Activated CD8-positive, alpha-beta memory T cell treated with anti-CD3 and anti-CD28 coated beads, Interleukin-2, amount 50 U/mL, for 4 hours (primary cell): ENCODE results near the gene FAM184A.

Source experiments
- DNase-seq: peaks from one replicate; pipeline ENCODE4 v3.0.0-alpha.2; 2020

Gene FAM184A

DNA sequence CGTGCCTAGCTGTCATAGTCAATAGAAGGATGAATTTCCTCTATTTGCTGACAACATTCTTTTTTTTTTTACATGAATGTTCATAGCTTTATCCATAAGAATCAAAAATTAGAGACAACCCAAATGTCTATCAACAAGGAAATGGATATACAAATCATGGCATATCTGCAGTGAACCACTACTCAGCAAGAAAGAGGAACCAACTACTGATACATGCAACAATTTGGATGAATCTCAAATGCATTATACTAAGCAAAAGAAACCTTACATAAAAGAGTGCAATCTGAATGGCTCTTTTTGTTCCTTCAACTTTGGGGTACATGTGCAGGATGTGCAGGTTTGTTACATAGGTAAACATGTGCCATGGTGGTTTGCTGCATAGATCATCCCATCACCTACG lies 125.8 kb downstream of the FAM184A start:
- DNase-seq: no peak

DNA sequence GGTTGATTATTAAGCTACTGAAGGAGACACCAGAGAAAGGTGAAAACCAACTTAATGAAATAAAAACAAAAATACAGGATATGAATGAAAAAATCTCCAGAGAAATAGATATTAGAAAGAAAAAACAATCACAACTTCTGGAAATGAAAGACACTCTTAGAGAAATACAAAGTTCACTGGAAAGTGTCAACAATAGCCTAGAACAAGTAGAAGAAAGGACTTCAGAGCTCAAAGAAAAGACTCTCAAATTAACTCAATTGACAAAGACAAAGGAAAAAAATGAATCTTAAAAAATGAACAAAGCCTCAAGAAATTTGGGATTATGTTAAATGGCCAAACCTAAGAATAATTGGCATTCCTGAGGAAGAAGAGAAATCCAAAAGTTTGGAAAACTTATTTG lies 133.2 kb downstream of the FAM184A start:
- no peak for DNase-seq

DNA sequence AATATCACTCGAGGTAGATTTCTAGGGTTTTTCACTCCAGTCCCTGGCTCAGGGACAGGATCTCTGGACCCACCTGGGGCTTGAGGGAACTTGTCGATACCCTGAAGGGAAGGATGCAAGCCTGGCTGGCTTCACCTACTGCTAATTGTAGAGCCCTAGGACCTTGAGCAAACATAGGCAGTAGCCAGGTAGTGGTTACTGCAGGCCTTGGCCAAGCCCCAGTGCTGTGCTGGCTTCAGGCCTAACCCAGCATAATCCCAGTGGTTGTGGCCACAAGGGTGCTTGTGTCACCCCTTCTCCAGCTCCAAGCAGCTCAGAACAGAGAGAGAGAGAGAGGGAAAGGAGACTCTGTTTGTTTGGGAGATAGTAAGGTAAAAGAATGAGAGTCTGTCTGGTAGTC lies 137.7 kb downstream of the FAM184A start:
- no peak for DNase-seq

DNA sequence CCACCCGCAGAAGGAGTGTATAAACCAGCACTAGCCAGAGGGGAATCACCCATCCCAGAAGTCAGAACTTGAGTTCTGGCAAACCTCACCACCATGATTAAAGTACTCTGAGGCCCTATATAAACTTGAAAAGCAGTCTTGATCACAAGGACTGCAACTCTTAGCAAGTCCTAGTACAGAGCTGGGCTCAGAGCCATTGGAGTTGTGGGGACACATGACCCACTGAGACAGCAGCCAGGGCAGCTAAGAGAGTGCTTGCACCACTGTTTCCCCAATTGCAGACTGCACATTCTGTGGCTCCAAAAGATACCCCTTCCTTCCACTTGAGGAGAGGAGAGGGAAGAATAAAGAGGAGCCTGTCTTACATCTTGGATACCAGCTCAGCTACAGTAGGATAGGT lies 138.8 kb downstream of the FAM184A start:
- DNase-seq: no peak

DNA sequence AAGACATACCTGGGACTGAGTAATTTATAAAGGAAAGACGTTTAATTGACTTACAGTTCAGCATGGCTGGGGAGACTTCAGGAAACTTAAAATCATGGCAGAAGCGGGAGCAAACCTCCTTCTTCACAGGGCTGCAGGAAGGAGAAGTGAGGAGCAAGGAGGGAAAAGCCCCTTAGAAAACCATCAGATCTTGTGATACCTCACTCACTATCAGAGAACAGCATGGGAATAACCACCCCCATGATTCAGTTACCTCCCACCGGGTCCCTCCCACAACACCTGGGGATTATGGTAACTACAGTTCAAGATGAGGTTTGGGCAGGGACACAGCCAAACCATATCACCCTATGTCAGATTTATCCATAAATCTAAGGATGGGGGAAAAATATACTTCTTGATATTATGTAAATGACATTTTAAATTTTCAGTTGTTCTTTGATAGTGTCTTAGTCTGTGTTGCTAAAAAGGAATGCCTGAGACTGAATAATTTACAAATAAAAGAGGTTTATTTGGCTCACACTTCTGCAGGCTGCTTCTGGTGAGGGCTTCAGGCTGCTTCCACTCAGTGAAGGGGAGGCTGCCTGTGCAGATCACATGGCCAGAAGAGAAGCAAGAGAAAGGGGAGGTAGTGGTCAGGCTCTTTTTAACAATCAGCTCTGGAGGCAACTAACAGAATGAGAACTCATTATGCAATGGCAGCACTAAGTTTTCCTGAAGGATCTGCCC lies 142.3 kb downstream of the FAM184A start:
- no peak for DNase-seq

DNA sequence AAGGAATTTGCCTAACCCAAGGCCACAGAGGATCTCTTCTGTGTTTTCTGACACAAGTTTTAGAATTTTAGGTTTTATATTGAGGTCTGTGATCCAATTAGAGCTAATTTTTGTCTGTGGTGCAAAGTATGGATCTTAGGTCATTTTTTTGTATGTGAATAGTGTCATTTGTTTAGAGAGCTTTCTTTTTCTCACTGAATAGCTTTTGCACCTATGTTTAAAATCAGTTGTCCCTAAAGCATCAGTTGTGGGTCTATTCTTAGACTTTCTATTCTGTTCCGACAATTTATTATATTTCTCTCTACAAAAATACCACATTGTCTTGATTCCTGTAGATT lies 143.2 kb downstream of the FAM184A start:
- DNase-seq: no peak

DNA sequence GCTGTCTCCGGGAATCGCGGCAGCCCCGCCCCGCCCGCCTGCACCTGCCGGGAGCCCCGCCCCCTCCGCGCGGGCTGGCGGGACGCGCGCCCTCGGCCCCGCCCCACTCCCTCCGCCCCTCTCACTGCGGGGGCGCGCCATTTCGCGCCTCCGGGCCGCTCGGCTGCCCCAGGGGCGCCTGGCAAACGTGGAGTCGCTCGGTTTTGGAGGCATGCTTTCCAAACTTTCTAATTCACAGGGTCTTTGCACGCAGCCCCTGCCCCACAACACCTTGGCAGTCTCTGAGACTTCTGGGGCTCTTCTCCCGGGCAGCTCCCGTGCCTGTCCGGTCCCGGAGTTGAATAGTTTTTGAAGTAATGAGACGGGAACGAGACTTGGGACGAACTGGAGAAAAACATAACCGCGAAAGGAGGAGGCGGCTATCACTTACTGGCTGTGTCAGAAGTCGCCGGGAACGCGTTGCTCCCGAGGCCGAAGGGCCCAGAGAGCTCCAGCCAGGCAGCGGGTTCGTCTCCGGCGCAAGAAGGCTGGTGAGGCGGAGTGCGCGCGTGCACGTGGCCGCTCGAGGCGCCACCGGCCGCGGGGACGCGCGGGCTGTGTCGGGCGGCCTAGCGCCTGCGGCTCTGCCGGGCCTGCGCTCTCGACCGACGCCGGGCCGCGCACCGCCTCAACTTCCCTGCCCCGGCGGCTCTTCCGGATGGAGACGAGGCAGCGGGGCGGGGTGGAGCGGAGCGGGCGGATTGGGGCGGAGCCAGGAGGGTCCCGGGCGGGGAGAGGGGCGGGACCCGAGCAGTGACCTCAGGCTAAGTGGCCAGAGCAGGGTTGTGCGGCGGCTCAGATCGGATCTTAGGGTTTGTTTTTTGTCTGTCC lies 143.8 kb downstream of the FAM184A start, which contains the start of gene MCM9:
Gene MCM9 (minus strand): TSS at position 699 of the 870 bp plus-strand sequence. CDS start 3,436 bp downstream, outside the sequence.
- DNase-seq: peak; percentile 88

DNA sequence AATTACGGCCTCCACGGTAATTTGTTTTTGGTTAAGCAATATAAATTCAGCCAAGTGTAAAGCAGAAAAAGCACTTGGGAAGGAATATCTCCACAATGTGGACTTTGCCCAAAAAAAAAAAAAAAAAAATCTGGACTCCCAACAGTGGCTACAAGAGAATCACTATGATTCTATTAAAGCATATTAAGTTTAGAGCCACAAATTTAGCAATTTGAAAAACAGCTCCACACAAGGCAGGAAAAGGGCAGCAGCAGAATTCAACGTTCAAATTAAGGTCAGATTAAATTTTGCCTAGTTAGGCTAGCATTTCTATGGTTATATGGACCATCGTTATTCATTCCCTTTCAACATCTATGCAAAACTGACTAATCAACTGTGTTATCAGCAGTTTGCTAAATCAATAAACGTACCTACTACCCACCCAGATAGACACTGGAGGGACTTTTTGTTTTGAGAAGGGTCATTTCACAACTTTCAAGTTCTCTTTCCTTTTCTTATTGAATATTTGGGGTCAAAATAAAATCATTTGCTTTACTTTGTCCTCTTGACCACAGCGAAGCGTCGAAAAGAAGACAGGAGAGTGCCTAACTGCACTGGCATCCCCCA lies 144.5 kb downstream of the FAM184A start:
- DNase-seq: no peak

DNA sequence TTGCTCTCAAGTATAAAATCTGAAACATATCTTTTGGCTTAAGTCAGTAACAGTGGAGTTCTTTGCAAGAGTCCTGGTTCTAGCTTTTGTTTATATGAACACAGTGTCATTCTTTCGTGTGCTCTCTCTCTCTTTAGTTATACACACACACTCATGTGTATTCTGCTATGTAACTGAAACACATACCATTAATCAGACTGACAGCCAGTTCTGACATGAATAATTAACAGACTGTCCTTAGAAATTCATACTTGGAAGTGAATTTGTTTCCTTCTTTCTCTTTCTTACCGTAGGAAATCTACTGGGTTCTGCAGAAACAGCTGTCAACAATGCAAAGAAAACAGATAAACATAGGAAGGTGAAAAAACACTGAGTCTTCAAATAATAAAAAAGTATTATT lies 146.0 kb downstream of the FAM184A start:
- no peak for DNase-seq

DNA sequence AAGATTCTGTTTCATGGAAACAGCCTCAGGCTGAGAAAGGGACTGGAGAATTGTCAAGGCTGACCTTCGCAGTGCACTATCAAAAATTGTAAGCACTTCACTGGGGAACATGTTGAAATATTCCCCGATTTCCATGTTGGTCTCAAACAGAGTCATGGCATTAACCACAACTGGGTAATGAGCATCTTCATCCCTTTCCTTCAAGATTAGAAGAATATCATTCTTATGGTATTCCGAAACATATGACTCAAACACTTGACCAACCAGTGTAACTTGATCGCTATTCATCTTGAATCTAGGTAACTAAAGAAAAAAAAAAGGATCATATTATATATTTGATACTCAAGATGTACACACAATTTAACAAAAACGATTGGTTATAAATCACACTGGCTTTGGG lies 147.0 kb downstream of the FAM184A start:
- DNase-seq: no peak

DNA sequence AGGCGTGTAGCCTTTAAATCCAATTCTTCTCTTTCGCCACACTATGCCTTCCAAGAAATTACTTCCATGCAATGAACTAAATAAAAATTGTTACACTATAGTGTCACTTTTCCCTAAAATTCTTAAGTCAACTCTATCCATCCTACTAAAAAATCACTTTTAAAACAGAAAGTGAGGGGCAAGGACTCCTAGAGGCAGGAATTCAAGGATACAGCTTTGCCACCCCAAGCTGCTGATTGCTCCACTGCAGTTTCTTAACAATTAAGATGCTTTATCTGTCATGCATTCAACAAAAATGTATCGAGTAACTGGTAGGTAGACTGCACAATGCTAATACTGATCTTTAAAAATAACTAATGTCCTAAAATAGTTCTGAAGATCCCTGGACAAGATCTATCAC lies 147.8 kb downstream of the FAM184A start:
- DNase-seq: no peak

DNA sequence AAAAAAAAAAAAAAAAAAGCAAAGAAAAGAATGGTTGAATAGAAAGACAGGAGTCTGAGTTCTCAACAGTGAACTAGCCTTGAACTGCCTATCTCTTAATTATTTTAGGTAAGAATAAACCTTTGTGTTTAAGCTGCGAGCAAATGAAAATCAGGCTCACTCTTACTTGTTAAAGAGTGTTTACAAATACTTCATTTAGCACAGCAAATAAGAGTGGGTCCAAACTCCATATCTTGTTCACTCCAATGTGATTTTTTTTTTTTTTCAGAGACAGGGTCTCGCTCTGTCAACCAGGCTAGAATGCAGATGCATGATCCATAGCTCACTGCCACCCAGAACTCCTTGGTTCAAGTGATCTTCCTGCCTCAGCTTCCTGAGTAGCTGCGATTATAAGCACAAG lies 155.4 kb downstream of the FAM184A start:
- no peak for DNase-seq

DNA sequence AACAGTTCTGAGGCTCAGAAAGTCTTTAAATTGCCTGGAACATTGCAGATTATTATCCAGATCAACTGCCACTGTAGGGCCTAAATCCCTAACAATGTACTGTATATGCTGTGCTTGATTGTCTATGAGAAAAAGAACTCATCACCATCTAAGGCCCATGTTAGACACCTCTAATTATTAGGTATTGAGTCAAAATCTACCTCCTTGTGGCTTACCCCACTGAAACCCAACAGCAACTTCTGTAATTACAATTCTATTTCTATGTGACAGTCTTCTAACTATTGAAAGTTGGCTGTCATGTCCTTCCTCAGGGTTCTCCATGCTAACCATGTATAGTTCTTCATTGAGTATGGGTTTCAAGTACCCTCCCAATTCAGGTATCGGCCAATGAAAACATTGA lies 157.4 kb downstream of the FAM184A start:
- no peak for DNase-seq

DNA sequence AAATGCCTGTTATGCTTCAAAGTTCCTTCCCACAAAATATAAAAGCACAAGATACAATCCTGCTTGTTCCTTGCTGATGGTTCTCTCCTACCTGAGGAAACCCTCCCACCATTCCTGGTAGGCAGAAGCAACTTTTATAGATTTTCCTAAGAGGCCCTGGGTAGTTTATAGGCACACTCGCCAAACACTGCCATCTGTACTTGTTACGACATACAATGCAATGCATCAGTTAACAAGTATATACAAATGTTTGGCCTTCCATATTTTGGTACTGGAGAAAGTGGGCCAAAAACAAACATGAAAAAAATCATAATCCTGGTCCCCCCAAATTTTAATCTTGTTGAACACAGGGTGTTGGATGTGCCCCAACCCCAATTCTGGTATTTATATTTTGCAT lies 160.1 kb downstream of the FAM184A start:
- DNase-seq: no peak

DNA sequence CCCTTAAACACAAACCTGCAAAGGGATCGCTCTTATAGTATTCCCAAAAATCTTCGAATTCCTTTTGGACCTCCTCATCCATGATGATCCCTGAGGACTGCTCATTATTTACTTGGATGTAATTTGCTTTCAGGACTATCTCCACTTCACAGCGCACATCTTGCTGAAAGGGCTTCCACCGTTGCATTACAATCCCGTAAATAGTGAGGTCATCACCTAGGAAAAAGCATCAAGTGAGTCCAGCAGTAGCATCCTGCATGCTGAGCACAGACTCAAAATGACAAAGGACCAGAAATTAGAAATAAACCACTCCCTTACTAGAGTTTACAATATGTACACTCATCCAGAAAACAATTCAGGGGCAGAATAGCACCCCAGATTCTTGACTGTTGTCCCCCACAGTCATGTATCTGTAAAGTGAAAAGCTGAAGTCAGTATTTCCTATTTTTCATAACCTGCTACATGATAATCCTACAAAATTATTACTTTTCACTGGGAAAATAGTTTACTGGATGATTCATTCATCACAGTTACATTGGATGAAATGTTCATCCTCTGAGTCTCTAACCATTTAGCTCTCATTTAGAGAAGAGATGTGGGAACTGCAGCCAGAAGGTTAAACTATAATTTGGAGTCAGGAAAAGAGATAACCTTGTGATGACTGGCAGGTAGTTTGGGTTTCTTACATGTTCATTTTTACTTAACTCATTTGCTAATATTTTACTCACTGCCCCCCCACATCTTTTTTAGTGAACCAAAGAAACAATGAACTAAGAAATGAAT lies 160.7 kb downstream of the FAM184A start:
- no peak for DNase-seq

DNA sequence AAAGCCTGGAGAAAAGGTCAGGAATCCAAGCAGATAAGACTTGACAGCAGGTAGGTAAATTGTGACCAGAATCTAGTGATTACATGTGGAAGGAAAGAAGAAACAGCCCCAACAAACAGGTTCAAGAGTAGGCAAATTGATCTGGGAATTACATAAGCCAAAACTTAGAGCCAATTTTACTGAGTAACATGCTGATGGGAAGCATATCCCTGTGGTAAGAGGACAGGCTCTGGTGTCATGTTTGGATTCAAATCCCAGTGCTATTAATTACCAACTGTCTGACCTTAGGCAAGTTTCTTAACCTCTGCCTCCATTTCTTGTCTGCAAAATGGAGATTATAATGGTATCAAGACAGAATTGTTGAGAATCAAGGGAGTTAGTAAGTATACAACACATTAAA lies 163.9 kb downstream of the FAM184A start:
- DNase-seq: no peak

DNA sequence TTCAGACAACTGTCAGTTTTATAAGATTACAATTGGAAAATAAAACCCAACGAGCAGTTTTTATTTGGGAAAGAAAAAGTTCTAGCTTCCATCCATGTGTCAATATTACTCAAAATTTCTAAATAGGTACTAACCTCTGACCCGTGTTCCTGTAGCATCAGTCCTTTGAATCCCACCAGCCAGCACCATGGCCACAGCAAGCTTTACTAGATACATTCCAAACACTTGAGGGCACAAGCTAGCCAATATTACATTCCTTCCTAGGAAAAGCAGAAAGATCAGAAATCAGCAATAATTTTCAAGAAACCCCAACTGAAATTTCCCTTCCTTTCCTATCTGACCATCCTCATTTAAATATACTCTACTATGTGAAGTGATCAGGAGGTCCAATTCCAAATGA lies 165.3 kb downstream of the FAM184A start:
- no peak for DNase-seq

DNA sequence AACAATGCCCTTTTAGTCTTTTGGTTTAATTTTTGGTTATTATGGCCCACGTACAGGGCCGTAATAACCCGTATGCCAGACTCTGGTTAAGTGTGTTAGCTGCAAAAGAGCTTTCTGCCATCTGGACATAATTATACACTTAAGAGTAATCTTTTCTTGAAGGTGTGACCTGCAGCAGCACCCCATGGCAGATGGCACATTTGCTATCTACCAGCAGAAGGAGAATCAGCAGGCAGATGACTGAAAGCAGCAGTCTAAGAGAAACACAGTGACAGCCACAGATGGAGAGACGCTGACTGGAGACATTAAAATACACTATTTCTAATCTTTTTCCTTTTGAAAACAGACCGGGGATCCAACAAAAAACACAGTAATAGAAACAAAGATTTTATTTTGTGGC lies 165.8 kb downstream of the FAM184A start:
- no peak for DNase-seq
